Sciatic nerve (tissue), 2 donors: ENCODE data around the gene NPFFR1. TPM values are rescaled to one million over a fixed set of nuclear protein-coding genes. Genes with fewer than 3 reads are reported as not detected.

Experiments used
- ATAC-seq: fragments of 200-7000 bp; cut with Tn5 transposase; one replicate; pipeline ENCODE4 v1.9.1; 2020; ENCODE audit warnings: mild to moderate bottlenecking, moderate library complexity
- DNase-seq: peaks from one replicate; pipeline ENCODE4 v3.0.0-alpha.2; 2020; ENCODE audit warnings: low spot score
- intact Hi-C: fragments of 100-400 bp; cut with DNase I; formaldehyde crosslinking; loops from one replicate; pipeline ENCODE4 v1.14.2; 2022
- total RNA-seq: library from RNA; stranded (reverse); fragmentation: NEBNext Ultra II Directional; extraction: Animal tissue kit (Norgen Biotek cat#: 25700); gene quantifications from one replicate; pipeline ENCODE4 v1.2.1, GENCODE V29; 2021
- donor health status: DM: no; HTN: no; CAD: no.
- donor health status: DM: no; HTN: no; CAD: no.

The NPFFR1 gene
- total RNA-seq, 1 donor from 2014 or later, result 4.8 TPM

DNA sequence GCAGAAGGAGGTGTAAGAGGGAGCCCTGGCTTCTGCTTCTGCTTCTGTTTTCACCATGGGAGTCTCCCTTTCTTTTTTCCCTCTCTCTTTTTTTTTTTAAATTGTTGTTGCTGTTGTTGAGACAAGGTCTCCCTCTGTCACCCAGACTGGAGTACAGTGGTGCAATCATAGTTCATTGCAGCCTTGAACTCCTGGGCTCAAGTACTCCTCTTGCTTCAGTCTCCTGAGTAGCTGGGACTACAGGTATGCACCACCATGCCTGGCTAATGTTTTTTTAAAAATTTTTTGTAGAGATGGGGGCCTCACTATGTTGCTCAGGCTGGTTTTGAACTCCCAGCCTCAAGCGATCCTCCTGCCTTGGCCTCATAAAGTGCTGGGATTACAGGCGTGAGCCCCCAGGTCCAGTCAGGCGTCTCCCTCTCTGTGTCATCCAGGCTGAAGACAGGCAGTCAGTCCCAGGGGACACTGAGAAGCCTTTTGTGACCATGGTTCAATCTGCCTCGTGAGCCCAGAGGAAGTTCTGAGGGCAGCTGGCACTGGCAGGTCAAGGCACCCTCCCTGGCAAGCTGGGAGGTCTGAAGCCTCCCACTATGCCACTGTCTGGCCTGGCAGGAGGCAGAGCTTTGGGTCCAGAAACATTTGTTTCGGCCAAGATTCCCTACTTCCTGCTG is 33.6 kb upstream of the NPFFR1 start:
- intact Hi-C loops, result no loop called here
- no peak for ATAC-seq
- DNase-seq, result no peak

DNA sequence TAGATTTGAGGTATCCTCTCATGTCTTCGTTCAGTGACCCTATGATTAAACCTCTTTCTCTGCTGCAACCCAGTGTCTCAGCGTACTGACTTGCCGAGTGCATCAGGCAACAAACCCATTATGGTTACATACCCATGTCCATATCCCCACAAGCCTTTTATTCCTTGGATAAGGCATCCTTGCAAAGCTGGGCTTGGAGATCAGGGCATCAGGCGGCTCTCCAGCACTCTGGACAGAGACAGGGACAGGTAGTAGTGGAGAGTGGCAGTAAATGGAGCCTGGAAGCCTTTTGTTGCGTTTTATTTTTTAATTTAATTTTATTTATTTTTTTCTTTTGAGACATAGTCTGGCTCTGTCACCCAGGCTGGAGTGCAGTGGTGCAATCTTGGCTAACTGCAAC is 32.0 kb upstream of the NPFFR1 start:
- intact Hi-C loops, result no loop called here
- no peak for ATAC-seq
- no peak for DNase-seq

DNA sequence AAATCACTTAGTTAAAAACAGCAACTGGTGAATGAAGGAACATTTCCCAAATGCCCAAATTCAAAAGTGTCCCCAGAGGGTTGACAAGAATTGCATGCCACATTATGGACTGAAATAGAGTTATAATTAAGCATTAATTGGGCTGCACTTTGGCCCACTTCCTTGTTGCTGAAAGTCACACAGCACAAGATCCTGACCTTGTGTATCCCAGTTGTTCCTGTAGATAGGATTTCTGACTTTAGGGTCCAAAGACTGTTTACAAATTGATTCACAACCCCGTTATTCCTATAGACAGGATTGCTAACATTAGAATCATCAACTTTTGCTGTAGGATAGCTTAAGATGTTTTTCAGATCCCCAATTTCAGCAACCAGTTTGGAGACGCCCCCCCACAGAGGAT is 31.5 kb upstream of the NPFFR1 start:
- no peak for DNase-seq
- ATAC-seq, result no peak
- intact Hi-C loops, result no loop called here

DNA sequence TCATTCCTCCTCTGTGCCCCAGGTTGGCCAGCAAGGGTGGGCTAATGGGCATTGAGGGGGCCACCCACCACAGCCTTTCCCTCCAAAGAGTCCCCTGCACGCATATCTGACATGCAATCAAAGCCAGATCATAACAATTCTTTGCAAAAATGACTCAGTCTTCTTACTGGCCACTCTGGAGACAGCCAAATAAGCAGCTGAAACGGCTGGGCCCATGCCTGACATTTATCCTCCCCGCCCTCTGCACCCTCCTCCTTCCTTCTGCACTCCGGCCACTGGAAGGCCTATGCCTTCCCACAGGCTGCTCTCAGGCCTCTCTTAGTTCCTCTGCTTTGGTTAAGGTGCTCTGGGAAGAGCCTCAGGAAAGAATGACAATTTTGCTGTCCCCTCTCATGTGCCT is 29.2 kb upstream of the NPFFR1 start:
- DNase-seq (no peak), ATAC-seq (peak; percentile 49)
- intact Hi-C loops, result no loop called here

DNA sequence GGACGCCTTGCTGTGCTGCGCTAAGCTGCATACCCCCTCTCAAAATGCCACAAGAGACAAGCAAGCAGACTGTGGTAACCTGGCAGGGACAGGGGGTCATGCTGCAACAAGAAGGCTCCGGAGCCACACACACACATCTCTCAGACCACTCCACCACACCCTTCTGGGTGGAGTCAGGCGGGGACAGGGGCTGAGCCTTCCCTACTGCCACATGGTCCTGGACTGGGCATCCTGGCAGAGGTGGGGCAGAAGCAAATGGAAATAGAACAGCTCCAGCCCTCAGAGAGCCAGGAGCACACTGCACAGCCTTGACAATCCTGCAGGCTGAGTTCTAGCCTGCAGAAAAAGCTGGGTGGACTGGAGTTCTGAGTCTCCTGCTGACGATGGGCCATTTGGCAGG is 28.4 kb upstream of the NPFFR1 start:
- intact Hi-C loops, result no loop called here
- ATAC-seq (no peak), DNase-seq (no peak)

DNA sequence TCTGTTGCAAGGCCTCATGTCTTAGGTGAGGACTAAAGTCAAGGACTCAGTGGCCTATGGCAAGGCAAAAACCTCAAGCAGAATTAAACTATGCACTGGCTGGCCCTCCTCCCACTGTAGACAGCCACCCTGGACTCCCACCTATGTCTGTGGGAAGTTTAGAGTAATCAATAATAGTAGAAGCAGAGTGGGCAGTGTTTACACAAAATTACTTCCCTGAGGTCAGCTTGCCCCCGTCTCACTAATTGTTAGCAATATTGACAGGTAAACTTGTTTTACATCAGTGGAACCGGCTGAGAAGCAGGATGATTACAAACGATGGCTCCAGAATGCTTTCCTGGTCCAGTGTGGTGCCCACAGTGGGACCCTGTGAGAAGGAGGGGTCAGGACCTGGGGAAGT is 27.9 kb upstream of the NPFFR1 start:
- intact Hi-C loops, result no loop called here
- no peak for DNase-seq
- ATAC-seq, result no peak

DNA sequence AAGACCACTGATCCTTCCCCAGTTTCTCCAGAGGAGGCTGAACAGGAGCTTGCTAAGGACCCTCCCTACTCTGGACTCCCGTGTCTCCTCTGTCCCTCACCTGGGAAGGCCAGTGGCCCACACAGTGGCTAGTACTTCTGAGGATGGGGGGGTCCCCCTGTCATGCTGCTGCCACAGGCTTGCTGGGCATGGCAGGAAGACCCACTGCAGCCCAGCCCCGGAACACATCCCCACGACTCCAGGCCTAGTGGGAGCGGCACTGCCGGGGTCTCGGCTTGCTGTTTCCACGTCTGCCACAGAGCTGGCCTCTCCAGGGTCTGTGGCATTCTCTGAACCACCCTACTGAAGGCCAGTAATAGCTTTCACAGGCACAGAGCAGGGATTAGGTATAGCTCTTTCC is 25.9 kb upstream of the NPFFR1 start:
- intact Hi-C loops, result no loop called here
- DNase-seq (no peak), ATAC-seq (no peak)

DNA sequence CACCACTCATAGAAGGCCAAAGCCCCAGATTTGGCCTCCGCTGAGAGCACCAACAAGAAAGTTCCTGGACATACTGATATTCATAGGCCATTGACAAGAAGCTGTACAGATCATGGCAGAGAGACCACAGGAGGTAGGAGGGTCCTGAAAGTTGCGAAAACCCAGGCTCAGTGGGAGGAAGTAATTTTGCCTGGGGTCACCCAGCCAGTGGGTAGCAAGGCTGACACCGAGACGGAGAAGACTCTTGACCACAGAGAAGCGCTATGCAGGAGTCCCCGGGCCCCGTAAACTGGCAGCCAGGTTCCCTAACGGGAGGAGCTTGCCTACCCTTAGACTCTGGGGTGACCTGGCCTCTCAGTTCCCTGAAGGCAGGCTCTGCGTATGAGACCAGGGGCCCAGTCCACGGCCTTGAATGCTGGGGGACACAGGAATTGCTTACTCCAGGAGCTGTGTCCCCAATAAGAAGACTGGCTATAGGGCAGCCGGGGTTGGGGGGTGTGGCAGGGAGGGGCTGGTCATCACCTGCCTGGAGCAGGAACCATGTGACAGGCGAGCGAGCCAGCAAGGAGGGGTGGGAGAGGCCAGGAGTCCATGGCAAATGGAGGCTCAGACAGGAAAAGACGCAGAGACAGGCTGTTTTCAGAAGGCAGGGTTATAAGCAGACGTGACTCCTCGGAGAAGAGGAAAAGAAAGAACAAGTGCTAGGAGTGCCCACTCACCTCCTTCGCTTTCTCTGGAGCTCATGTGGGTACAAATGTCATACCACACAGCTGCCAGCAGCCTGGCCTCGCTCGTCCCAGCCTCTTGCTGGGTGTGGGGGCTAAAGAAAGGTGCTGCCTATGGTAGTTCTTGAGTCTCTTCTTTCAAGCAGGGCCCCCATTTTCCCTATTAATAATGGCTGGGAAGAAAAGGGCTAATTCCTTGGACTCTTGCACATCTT is 24.6 kb upstream of the NPFFR1 start:
- DNase-seq (no peak), ATAC-seq (no peak)
- intact Hi-C loops, result no loop called here

DNA sequence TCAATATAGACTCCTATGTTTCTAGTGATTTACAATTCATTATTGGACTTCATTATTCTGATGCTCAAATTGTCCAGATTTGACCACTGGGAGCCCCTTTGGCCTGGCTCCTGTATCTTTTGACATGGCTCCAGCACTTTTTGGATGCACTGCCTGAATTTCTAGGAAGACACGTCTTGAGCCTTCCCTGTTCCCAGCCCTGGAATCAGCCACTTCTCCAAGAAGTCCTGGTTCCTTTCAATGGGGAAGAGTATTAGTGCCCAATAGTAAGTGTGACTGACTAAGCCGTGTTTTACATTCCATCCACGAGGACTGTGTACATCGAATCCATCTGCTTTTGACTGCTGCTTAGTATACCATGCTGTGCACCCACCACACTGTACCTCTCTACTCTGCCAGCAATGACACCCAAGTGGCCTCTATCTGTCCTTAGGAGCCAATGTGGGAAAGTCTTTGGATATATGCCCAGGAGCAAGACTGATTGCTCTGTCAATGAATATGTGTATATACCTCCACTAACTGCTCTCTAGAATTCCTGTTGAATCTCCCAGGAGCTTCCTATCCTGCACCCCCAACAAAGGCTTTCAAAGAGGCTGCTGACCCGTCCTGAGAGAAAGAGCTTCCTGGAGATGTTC is 23.2 kb upstream of the NPFFR1 start:
- no peak for ATAC-seq
- DNase-seq, result no peak
- intact Hi-C loops, result no loop called here

DNA sequence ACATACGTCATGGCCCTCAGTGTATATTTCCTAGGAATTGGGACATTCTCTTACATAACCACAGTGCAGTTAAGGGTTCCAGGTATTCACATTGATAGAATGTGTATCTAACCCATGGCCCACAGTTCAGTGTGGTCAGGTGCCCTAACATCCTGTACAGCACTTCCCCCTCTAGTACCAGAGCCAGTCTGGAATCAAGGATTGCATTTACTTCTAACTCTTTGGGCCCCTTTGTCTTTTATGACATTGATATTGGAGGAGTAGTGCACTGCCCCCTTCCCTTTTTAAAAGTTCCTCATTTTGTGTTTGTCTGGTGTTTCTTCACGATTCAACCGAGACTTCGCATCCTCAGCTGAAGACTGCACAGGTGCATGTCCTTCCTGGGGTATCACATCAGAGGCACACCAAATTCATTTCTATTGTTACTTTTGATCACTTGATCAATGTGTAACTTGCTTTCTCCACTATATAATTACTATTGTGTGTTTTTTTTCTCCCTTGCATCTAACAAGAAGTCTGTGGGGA is 22.4 kb upstream of the NPFFR1 start:
- no peak for ATAC-seq
- intact Hi-C loops, result no loop called here

DNA sequence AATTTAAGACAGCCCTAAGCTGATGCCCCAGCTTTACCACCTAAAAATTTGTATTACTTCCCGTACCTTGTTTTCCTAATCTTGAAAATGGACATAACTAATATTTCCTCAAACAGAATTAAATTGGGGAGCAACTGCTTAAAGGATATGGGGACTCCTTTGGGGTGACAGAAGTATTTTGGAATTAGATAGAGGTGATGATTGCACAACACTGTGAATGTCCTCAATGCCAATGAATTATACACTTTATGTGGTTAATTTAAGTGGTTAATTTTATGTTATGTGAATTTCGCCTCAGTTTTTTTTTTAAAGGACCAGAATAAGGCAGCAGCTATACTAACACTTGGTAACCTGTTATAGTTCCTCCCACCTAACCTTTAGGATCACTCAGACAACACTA is 19.9 kb upstream of the NPFFR1 start:
- ATAC-seq (no peak), DNase-seq (no peak)
- intact Hi-C loops, result no loop called here

More for the DNA sequence above, 22.4 kb upstream of the NPFFR1 start:
- DNase-seq, result no peak

DNA sequence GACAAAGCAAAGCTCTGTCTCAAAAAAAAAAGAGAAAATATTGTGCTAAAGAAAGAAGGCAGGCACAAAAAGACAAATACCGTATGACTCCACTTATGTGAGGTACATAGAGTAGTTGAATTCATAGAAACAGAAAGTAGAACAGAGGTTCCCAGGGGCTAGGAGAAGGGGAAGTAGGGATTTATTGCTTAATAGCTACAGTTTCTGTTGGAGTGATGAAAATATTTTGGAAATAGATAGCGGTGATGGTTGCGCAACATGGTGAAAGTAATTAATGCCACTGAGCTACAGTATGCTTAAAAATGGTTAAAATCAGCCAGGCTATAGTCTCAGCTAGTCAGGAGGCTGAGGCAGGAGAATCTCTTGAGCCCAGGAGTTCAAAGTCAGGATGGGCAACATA is 18.5 kb upstream of the NPFFR1 start:
- intact Hi-C loops, result no loop called here
- peak; percentile 92 for ATAC-seq
- no peak for DNase-seq

DNA sequence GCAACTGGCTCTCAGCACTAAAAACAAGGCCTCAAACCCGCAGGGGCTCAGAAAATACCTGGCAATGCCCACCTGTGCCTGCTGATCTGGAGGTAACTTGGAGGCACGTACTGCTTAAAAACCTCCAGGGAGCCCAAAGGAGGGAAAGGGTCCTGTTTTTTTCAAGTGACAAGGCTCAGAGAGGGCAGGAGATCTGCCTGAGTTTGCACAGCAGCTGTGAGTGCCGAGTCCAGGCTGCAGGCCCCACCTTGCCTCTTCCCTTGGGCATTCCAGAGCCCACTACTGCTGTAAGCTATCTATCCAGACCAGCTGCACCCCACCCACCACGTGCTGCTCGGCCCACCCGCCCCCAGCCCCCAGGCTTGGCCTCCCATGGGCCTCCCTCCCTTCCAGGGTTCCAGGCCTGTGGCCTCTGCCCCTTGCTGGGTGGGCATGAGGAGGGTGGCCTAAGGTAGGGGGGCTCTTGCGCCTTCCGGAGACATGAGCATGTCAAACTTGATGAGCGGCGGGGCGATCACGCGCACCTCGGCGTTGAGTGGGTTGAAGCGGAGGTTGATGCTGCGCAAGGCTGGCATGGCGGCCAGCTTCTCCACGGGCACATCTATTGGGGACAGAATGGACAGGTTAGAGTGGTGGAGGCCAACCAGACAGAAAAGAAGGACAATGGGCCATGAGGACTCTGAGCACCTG is 17.2 kb upstream of the NPFFR1 start:
- intact Hi-C loops, result no loop called here
- ATAC-seq (no peak), DNase-seq (no peak)

DNA sequence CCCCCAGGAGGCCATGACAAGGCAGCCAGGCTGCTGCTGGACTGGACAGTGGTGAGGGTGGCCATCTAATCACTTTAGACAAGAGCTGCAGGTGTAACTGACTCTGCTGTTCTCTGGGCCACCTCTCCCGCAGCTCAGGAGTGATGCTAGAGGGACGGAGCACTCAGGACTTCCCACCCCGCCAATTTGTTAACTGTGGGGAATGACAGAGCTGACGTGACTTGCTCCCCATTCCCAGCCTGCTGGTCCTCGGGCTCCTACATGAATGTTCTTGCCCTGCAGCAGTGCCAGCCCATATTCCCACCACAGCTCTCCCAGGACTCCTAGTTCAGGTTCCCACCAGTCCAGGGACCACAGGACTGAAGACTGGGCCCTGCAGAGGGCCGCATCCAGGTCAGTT is 16.7 kb upstream of the NPFFR1 start:
- DNase-seq (peak; percentile 43), ATAC-seq (no peak)
- intact Hi-C loops, result no loop called here

DNA sequence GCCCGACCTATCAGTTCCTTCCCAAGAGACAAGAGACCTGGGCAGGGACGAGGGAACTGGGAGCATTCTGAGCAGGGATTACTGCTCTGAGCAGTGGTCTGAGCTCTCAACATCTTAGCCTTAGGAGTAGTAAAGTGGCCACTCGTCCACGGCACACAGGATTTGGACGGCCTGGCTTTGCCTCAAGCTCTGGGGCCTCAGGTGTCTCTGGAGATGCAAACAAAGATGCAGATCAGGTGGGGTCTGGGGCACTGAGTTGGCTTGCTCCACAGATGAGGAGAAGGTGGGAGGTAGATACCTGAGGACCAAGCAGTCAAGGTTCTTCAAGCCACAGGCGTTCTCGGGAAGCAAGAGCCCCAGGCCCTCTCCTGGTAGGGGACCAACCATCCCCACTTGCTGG is 16.1 kb upstream of the NPFFR1 start:
- ATAC-seq (no peak), DNase-seq (no peak)
- intact Hi-C loops, result no loop called here

DNA sequence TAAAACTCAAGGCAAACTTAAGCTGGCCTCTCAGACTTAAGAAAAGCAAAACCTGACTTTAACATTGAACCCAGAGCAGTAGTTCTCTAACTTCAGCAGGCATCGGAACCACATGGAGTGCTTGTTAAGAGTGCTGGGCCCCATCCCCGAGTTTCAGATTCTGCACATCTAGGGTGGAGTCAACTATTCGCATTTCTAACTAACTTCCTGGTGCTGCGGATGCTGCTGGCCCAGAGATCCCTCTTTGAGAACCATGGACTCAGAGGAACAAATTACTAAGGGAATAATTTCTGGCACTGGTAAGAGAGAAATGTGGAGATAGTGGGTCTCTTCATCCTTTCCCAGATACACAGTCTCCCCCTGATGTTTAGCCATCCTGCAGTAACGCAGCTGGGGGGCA is 14.6 kb upstream of the NPFFR1 start:
- ATAC-seq (no peak), DNase-seq (no peak)
- intact Hi-C loops, result no loop called here

DNA sequence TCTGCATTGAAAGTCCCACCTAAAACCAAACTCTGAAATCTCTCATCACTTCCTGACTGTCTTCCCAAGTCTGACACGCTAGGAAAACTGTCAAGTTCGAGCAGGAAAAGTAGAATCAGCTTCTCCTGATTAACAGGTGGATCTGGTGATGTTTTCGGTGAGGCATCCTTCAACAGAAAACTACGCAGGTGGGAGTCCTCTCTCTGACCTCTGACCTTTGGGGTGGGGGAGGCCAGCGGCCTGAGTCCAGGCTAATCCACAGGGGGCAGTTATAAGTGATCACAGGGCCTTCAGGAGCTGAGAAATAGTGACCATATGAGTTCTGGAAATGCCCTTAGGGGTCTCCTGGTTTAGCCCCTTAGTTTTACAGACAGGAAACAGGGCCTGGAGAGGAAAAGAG is 13.4 kb upstream of the NPFFR1 start:
- no peak for ATAC-seq
- intact Hi-C loops, result no loop called here
- no peak for DNase-seq

DNA sequence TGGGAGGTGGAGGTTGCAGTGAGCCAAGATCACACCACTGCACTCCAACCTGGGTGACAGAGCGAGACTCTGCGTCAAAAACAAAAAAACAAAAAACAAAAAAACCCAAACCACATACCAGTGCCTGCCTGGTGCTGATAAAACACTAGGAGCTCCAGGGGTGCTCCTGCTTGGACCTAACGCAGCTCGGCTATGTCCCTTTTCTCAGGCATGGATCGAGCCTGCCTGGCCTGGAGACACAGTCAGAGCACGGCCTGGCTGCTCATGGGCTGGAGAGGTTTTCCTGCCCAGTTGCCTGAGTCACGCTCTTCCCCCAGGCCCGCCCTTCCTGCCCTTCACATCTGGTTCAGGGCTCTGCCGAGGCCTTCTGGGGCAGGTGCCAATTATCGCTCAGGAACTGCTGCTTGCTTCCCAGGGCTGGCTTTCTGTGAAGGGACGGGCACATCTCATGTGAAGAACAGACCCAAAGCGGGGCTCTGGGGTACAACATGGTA is 12.6 kb upstream of the NPFFR1 start:
- peak; percentile 98 for ATAC-seq
- intact Hi-C loops, result no loop called here
- peak; percentile 89 for DNase-seq

DNA sequence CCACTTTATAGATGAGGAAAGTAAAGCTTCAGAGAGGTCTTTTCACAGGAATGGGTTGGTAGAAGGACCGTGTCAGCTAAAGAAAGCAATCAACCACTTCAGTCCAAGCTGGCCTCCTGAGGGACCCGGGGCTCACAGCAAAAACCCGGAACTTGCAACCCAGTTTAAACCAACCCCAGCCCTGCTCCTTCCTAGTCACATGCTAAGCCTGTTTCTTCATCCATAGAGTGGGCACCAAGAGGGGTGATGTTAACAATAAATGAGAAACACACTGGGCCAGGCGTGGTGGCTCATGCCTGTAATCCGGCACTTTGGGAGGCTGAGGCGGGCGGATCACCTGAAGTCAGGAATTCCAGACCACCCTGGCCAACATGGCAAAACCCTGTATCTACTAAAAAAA is 12.1 kb upstream of the NPFFR1 start:
- DNase-seq (no peak), ATAC-seq (no peak)
- intact Hi-C loops, result no loop called here
